Stimulated activated CD8-positive, alpha-beta memory T cell treated with anti-CD3 and anti-CD28 coated beads, Interleukin-2, amount 100 ng/mL, for 48 hours (primary cell): ENCODE measurements around the gene RECK.
"Not testable (repeated sequence)": the region's sequence is repeated elsewhere in the genome, so short reads cannot be mapped to it uniquely, and the experiment has no call there.

ENCODE experiments used
- DNase-seq, 2 donors: peaks; one replicate each; pipeline ENCODE4 v3.0.0-alpha.2; 2020; ENCODE audit warnings: low read depth in 2 of 2

The RECK gene, protein sequence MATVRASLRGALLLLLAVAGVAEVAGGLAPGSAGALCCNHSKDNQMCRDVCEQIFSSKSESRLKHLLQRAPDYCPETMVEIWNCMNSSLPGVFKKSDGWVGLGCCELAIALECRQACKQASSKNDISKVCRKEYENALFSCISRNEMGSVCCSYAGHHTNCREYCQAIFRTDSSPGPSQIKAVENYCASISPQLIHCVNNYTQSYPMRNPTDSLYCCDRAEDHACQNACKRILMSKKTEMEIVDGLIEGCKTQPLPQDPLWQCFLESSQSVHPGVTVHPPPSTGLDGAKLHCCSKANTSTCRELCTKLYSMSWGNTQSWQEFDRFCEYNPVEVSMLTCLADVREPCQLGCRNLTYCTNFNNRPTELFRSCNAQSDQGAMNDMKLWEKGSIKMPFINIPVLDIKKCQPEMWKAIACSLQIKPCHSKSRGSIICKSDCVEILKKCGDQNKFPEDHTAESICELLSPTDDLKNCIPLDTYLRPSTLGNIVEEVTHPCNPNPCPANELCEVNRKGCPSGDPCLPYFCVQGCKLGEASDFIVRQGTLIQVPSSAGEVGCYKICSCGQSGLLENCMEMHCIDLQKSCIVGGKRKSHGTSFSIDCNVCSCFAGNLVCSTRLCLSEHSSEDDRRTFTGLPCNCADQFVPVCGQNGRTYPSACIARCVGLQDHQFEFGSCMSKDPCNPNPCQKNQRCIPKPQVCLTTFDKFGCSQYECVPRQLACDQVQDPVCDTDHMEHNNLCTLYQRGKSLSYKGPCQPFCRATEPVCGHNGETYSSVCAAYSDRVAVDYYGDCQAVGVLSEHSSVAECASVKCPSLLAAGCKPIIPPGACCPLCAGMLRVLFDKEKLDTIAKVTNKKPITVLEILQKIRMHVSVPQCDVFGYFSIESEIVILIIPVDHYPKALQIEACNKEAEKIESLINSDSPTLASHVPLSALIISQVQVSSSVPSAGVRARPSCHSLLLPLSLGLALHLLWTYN

DNA sequence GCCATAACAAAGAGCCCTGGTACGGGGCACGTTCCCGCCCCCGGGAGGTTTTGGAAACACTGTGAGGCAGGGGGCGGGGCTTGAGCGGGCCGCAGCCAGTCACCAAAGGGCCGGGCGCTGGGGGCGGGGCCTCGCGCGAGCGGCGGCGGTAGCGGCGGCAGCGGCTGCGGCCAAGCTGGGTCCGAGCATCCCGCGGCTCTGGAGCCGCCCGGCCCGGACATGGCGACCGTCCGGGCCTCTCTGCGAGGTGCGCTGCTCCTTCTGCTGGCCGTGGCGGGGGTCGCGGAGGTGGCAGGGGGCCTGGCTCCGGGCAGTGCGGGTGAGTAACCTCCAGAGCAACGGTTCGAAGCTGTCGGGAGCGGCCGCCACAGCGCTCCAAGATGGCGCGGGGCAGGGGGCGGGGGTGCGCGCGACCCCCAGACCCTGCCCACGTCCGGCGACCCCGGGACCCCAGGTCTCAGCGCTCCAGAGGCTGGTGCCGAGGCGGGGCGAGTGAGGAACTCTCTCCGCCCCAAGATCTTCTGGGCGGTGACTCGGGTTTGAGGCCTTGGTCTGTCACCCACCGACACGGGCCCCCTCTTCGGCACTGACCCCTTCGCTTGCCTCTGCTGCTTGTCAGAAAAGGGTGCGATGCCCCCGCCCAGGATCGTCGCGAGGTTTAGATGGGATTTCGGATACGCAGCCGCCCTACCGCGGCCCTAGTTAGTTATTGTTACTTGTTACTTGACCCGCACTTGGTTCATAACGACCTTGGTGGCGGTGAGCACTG, at the start of gene RECK:
Gene RECK, plus strand, starts transcription at position 134 of the 769 bp plus-strand sequence. Its CDS starts 86 bp downstream, at position 220.
- DNase-seq: peak; percentile 86 to 91

DNA sequence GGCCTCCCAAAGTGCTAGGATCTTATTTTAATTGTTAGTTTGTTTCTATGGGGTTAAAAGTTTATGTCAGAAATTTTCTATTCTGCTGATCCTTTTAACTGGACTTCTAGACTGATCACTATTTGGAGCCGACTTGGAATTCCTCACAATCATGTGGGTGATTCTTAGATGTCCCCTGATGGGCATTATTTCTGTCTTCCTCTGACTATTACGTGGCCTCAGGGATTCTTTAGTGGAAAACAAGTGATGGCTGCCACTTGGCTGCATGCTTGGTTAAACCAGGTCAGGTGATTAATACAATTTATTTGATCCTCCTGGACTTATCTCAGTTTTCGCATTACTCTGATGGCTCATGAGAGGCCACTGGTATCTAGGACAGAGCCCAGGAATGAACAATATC, 46.6 kb upstream of the RECK start:
- DNase-seq: no peak

DNA sequence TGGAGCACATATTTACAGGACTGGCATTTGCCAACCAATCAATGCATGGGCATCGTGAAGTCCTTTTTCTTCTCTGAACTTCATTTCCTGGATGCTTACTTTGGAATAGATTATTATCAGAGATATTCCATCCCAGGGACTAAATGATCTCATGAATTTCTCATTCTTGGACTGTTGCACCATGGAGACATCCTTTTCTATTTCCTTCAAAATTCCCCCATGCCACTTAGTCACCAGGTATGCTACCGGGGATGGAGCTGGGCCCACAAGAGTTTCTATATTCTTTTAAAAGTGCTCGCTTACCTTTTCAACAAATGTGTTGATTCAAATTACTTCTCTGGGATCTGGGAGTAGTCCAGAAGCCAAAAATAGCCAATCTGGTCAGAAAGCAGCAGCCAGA, 43.6 kb upstream of the RECK start:
- not testable (repeated sequence) for DNase-seq

DNA sequence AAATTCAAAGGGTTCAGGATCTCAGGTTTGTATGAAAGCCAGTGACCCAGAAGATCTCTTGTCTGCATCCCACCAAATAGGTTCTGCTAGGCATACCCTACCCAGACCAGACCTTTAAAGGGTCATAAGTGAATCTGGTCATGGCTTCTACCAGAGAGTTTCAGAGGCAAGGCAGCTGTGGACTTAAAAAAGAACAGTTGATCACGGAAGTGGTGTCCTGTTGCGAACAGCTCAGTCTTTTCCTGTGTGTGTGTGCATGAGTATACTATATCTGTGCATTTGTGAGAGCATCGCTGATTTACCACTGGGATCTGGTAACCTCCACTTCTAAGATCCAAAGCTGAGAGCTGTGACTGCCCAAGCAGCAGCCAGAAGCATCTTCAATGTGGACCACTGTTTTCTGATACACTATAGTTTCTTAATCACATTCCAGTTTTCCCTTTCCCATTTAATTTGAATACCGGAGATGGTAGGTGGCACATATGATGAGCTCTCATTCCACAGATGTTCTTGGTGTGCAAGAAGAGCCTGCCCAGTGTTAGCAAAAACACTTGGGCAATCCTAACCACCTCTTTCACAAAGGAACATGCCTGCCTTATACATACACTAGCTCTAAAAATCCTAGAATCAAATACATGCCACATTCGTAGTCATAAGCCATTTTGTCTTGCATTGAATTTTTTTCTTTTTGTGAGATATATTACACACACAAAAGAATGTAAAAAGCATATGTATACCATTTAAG, 42.6 kb upstream of the RECK start:
- DNase-seq: no peak

DNA sequence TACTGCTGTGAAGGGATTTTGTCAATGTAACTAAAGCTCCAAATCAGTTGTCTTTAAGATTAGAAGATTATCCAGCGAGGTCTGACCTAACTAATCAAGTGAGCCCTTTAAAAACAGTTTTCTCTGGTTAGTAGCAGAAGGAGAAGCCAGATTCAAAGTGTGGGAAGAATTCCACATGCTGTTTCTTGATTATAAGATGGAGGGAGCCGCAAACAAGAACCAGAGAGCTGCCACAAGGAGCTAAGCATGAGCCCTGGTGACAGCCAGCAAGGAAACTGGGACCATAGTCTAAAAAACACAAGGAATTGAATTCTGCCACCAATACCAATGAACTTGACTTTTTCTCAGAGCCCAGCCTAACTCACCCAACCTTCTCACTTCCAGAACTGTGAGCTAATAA, 41.8 kb upstream of the RECK start:
- no peak for DNase-seq

DNA sequence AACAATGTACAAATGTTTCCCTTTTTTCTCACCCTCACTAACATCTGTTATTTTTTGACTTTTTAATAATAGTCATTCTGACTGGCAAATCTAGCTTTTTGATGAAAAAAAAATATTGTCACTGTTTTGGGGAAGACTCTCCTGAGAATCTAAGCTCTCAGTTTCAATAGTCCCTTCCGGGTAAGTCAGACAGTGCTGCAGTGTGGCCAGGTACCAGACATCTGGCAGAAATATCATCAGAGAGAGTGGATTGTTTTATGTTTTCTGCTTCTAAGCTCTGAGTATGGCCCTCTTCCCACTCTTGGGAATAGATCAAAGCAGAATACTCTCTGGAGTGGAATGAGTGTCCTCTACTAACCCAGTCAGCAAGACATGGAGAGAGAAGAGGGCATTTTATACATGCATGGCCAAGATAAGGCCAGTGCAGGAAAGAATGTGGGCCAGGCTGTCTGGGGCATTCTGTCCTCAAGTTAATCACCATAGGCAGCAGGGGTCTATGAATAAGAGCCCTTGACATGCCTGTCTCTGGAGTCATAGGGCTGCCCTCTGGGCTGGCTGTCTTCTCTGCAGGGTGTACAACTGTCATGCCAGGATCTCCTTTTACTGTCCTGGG, 40.2 kb upstream of the RECK start:
- no peak for DNase-seq

DNA sequence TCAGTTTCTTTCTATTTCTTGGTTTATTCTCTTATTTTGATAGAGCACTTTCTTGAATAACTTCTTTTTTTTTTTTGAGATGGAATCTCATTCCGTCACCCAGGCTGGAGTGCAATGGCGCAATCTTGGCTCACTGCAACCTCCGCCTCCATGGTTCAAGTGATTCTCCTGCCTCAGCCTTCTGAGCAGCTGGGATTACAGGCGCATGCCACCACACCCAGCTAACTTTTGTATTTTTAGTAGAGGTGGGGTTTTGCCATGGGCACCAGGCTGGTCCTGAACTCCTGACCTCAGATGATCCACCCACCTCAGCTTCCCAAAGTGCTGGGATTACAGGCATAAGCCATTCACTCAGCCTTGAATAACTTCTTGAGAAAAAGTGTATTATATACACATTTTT, 39.7 kb upstream of the RECK start:
- not testable (repeated sequence) for DNase-seq

DNA sequence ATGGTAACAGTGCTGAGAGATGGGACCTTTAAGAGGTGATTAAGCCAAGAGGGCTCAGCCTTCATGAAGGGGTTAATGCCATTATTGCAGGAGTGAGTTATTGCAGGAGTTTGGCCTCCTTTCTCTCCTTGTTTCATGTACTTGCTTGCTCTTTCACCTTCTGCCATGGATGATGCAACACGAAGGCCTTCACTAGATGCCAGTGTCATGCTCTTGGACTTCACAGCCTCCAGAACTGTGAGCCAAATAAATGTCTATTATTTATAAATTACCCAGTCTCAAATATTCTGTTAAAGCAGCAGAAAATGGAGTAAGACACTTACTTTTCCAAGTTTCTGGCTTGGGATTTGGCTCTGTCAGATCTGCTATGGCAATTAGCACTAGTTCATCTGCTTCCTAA, 38.4 kb upstream of the RECK start:
- DNase-seq: no peak

DNA sequence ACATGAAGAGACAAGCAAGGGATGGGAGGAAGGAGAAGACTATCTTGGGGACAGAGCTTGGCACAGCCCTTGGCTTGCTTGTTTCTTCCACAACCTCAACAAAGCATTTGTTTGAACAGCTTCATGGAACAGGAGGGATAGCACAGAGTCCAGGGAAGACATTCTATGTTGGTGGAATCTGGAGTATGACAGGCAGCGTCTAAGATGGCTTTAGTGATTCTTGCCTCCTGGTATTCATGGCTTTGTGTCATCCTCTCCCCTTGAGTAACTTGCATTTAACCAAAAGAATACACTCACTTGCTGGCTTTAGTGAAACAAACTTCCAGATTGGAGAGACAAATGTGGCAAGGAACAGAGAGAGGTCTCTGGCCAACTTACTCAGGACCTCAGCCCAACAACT, 30.8 kb upstream of the RECK start:
- DNase-seq: no peak

DNA sequence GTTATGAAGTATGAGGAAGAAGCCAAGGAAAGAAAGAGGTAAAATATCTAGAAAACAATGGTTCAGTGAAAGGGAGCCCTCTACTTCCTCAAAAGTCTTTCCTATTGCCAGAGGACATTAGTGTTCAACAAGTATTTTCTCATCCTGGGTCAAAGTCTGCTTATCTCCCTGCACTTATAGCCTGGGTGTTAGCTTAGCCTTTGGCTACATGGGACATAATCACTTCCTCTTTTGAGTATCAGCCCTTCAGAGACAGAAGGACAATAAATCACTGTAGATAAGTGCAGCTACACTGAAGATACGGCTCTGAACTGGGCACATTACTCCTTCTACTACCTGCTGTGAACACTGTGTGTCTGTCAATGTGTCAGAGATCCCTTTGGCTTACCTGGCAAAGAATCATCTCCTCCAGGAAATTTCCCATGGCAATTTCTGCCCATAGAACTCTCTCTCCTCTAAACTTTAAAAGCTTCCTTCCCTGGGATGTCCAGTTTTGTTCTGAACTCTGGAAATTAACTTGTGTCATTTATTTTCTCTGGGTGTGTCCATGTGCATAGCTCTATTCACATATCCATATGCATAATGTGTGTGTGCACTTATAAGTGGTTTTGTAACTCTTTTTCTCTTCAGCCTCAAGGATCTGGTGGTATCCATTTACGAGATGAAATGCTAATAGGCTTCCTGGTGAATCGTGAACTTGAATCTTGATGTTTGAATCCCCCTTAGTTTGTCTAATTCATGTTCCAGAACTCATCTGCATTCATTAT, 30.0 kb upstream of the RECK start:
- no peak for DNase-seq

DNA sequence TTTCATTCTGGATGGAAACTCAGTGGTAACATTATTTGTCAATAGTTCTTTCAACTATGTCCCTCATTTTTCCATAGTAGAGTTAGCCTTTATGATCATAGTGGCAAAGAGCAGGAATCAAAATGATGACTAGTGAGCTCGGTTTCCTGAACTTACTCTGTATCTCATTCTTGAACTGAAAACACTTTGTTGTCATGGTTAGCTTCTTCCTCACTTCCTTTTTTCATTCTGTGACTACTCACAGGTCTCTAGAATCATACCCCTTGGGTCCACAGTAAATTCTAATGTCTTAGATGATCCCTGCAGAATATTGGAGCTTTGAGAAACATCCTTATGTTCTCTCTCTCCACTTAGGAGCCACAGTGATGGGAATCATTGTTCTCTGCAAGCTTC, 29.4 kb upstream of the RECK start:
- no peak for DNase-seq

DNA sequence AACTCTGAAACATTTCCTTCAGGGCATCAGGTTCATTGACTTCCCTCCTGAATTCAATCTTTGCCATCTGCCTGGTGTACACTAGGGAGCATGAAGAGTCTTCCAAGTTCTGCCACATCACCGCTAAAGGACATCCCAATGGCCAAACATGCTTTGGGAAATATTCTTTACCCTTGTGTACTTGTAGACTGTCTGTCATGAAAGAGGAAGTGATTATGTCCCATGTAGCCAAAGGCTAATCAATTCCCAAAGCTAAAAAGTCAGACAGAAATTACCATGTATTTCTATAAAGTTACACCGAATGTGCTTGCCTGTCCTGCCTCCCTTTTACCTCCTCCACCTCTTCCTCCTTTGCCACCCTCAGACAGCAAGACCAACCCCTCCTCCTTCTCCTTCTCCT, 28.9 kb upstream of the RECK start:
- DNase-seq: no peak

DNA sequence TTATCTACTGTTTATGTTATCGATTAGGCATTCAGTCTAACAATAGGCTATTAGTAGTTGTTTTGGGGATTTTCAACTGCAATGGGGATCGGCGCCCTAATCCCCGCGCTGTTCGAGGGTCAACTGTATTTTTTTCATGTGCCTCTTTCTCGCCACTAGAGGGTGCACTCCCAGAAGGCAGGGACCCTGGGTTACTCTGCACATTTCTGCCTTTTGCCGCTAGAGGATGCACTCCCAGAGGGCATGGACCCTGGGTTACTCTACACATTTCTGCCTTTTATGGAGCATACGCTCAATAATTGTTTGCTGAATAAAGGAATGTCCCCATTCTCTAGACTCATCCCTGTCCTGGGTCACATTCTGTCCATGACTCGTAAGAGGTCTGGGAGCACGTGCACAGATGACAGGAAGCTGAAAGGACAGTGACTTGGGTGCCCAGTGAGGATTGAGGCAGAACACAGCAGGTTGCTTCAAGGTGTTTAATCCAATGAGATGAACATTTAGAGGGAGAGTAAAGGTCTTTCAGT, 27.9 kb upstream of the RECK start:
- peak; percentile 20 to 38 for DNase-seq

DNA sequence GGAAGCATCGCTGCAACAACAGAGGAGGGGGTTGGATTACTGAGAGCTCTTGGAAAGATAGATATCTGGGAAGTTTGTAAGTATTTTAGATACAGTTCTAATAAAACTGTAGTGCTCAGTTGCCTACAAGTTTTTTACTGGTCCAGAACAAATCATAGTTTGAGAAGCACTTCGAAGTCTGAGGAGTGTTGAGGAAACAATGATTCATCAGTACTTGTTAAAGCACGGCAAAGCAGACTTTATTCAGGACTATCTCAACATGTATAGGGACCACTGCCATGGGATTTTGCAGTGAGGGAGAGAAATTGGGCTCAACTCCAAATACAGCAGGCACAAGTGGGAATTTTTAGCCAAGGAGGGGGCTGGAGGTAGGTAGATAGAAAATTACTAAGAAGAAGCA, 25.3 kb upstream of the RECK start:
- DNase-seq: no peak

DNA sequence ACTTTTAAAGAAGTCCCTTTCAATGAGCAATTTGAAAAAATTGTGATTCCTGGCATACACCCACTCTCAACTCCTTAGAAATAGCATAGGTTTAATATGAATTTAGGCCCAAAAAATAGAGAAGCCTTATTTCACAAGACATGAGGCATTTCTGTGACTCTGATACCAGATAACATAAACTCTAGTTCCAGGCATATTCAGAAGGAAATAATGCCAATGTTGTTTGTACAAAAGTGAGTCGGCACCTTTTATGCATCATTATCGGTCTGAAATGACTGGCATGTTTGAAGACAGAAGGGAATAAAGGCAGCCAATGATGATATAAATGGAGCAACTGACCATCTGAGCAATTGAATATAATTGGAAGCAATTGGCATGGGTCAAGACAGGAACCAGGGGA, 19.4 kb upstream of the RECK start:
- DNase-seq: no peak

DNA sequence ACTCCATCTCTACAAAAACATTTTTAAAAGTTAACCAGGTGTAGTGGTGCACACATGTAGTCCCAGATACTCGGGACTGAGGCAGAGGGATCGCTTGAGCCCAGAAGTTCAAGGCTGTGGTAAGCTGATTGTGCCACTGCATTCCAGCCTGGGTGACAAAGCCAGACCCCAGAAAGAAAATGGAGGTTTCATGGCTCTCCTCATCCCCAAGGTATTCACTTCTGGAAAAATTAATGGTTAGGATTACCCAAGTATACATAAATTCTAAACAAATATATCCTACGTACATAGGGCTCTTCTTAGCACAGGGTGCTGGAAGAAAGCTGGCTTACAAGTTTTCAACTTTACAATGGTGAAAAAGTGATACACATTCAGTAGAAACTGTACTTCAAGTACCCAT, 18.6 kb upstream of the RECK start:
- DNase-seq: no peak

DNA sequence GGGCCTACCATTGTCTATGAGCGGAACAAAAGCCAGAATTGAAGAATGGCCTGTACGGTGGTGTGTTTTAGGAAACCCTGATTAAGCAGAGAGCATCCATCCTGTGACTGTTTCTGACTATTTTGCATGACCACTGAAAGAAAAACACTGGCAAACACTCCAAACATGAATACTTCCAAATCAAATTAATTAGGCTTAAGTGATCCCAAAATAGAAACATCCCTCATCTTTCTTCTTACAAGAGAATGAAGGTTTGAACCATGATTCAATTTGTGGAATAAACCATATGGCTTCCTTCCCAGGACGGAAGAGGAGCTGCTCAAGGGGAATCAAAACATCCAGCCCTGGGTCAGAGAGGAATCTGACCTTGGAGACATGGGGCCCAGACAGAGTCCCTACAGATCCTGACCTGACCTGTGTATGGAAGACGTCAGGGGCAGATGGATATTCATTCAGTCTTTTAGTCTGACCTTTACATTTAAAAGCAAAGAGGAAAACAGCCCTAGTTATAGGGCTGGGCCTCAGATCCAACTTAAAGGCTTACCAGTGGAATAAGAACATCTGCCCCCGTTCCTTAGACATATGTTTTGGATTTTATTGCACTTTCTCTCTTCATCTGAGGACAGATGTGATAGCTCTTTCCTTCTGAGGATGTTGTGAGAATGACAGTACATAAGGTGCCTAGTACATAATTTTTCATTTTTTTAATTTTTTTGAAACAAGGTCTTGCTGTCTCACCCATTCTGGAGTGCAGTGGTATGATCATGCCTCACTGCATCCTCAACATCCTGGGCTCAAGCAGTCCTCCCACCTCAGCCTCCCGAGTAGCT, 17.6 kb upstream of the RECK start:
- no peak for DNase-seq

DNA sequence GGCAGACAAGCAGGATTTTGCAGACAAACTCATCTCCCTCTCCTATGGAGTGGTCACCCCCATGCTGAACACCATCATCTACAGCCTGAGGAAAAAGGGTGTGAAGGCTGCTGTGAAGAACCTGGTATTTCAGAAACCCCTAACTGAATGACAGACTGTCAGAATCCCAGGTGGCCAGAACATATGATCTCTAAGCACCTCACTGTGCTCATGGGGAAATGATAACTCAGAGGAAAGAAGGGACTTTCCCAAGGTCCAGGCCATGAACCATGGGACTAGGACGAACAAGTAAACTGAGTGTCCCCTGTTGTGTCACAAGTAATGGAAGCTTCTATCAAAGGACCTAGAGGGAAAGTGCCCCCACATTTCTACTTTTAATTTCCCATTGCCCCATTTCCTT, 14.7 kb upstream of the RECK start:
- no peak for DNase-seq
